Fibroblast of skin of right quadriceps (primary cell): ENCODE measurements around the gene NARS2.
"Not testable (repeated sequence)": the region's sequence is repeated elsewhere in the genome, so short reads cannot be mapped to it uniquely, and the experiment has no call there.

Source experiments
- DNase-seq: peaks from one replicate; pipeline ENCODE4 v3.0.0-alpha.2; 2013

NARS2 gene

DNA sequence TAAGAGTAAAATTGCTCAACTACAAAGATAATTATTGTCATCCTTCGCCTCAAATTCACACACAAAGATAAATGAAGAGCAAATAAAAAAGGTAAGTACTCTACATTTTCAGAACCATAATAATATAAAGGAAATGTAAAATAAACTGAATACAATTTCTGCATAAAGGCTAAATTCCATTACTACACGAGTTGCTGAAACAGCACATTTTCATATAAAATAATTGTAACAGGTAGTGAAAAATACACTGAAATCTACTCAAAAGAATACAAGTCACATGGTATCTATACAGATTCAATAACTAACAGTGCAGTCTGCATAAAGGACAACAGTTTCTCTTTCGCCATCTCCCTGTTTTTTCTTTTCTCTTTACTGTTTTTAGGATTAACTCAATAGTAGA is 102.3 kb downstream of the NARS2 start:
- no peak for DNase-seq

GRCh38 chr11:78470861-78471442 is 103.7 kb downstream of the NARS2 start:
- no peak for DNase-seq

- DNase-seq = no peak
Measured at GRCh38 chr11:78469896-78470295, 104.8 kb downstream of the NARS2 start.

GRCh38 chr11:78467931-78468330 is 106.7 kb downstream of the NARS2 start:
- DNase-seq = no peak

DNA sequence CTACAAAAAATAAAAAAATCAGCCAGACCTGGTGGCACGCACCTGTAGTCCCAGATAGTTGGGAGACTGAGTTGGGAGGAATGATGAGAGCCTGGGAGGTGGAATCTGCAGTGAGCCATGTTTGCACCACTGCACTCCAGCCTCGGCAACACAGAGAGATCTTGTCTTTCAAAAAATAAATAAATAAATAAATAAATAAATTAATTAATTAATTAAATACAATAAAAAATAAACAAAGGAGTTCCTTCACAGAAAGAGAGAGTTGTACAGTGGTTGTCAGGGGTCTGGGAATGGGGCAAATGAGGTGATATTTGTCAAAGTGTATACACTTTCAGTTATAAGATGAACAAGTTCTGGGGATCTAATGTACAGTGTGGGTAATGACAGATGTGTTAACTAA is 107.3 kb downstream of the NARS2 start:
- DNase-seq = no peak

- DNase-seq = no peak
Measured at GRCh38 chr11:78465169-78465942, 109.3 kb downstream of the NARS2 start.

DNA sequence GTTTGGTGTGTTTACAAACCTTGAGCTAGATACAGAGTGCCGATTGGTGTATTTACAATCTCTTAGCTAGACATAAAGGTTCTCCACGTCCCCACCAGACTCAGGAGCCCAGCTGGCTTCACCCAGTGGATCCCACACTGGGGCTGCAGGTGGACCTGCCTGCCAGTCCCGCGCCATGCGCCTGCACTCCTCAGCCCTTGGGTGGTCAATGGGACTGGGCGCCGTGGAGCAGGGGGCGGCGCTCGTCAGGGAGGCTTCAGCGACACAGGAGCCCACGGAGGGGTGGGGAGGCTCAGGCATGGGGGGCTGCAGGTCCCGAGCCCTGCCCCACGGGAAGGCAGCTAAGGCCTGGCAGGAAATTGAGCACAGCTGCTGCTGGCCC is 109.9 kb downstream of the NARS2 start:
- DNase-seq = not testable (repeated sequence)

DNA sequence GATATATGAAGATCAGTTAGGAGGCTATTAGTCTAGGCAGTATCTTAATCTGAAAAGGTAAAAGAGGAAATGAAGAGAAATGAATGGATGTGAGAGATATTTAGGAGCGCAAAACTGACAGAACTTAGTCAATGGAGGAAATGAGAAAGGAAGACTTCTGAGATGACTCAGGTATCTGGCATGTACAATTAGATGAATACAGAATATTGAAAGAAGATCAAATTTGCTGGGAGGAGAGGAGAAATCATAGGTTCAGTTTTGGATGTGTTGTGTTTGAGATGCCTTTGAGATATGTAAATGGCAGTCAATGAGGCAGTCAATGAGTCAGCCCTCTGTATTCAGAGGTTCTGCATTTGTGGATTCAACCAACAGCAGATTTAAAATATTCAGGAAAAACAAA is 114.2 kb downstream of the NARS2 start:
- DNase-seq = peak; percentile 58

GRCh38 chr11:78459738-78460137 is 114.9 kb downstream of the NARS2 start:
- DNase-seq = no peak

DNA sequence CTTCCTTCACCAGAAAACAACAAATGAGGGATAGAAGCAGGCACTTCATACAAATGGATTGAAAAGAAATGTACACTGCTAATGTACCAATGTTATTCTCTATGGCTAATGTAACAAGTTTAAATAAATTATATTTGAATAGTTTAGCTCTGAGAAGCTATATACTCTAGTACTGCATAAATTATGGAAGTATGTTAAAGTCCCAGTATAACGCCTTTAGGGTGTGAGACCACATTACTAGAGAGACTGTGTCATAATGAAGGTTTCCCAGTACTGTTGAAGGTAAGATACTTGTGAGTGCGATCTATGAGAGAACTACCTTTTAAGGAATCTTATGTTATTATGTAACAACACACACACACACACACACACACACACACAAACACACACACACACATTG is 117.2 kb downstream of the NARS2 start:
- DNase-seq = no peak

DNA sequence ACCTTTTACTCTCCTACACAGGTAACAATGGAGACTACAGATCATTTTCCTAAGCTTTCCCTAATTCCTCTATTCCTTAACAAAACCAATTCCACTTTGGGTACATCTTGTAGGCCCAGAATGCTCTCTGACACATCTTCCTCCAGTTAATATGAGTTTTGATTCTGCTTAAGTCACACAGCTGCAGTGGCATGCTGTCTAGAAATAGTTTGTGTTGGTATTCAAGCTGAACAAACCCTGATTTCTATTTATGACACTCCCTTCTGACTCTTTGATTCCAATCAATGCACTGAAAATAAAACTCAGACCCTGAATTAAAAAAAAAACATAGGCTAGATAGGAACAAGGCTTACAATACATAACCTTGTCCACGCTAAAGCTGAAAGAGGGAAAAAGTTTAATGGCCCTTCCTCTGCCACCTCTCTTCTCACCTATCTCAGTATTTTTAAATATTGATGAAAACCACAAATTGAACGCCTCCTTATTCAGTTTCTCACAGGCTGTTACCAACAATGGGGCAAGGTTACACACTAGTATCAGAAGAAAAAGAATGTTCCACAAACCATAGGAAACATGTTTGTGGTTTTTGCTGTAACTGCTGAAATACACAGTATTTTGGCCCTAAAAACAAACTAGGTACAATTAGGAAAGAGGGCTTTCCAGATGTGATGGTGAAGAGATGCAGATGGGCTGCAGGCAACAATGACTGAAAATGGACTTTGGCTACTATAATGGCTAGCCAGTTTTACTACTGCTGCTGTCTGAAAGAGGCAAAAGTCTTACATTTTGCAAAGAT is 121.3 kb downstream of the NARS2 start:
- DNase-seq = peak; percentile 8

DNA sequence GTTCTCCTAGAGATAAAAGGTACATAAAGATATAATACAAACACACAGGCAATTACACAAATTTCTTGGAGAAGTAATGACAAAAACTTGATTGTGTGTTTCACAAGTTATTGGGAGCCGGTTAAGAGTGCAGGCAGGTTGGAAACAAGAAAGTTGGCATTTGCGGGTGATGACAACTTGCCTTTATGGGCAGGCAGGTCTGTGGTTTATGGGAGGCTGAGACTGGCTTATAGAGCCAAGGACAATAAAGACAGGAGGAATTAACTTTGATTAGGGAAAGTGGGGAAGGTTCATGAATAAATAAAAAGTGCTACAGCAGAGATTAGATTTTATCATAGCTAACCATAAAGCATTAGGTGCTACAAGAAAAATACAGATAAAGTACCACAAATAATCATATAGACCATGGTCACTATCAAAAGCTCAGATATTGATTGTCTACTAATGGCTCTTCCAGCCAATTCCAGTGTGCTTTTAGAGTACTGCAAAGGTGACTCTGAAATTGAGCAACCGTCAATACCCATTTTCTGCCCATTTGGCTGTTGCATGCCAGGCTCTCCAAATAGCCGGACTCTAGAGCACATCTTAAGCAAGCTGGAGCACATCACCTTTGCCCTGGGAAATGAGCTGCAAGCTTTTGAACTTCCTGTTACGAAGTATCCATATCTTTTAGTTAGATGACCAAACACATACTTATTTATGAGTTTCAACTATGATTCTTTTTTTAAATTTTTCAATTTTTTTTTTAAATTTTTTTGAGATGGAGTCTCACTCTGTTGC is 123.1 kb downstream of the NARS2 start:
- no peak for DNase-seq

GRCh38 chr11:78450866-78451265 is 123.8 kb downstream of the NARS2 start:
- no peak for DNase-seq

GRCh38 chr11:78449866-78450265 is 124.8 kb downstream of the NARS2 start:
- peak; percentile 65 for DNase-seq

DNA sequence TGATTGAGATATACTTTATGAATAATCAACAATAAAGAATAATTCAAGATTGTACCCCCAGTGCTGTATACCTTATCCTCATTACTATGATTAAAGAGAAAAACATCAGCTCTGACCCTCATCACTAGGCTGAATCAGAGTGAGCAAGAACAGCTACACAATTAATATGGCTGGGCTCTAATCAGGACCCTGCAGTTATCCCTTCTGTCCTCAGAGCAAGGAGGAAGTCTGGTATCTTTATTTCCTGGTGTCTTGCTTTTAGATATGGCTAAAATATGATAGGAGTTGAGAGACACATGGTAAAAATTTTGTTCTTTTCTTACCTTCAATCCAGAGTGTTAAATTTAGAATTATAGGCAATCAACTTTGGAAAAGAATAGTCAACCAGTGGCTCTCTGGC is 128.5 kb downstream of the NARS2 start:
- DNase-seq = no peak

GRCh38 chr11:78444726-78445125 is 129.9 kb downstream of the NARS2 start:
- no peak for DNase-seq

GRCh38 chr11:78441956-78442355 is 132.7 kb downstream of the NARS2 start:
- DNase-seq = no peak

GRCh38 chr11:78438298-78438975 is 136.2 kb downstream of the NARS2 start:
- DNase-seq = no peak

DNA sequence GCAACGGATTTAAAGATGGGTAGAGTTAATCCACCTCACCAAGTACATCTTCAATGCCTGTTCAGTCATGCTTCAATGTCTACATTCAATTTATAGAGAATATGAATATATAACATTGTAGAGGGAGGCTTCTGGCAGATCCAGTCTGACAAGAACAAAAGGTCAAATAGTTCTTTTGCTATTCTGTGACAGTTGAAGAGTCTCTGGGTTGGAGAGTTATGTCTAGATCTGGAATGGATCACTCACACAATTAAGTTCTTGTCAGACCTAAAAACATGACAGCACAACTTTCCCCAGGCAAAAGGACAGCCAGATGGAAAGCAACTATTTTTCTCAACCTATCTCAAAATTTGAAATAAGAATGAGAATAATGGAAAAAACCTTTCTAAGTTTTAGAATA is 141.7 kb downstream of the NARS2 start:
- no peak for DNase-seq

DNA sequence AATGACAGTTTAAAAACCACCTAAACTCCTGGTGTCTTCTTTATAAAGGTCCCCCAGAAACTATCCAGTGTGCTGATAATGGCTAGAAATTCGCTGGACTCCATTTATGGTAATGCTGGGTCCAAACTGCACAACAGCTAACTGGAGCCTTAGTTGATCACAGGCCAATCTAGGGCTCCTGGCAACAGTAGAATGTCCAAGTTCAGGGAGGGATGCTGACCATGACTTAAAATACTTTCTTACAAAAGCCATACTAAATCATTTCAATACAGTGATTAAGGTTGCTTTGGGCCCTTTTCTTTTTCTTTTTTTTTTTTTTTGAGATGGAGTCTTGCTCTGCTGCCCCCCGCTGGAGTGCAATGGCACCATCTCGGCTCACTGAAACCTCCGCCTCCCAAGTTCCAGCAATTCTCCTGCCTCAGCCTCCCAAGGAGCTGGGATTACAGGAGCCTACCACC is 142.6 kb downstream of the NARS2 start:
- peak; percentile 22 for DNase-seq

- DNase-seq = no peak
Measured at GRCh38 chr11:78429660-78430059, 145.0 kb downstream of the NARS2 start.

DNA sequence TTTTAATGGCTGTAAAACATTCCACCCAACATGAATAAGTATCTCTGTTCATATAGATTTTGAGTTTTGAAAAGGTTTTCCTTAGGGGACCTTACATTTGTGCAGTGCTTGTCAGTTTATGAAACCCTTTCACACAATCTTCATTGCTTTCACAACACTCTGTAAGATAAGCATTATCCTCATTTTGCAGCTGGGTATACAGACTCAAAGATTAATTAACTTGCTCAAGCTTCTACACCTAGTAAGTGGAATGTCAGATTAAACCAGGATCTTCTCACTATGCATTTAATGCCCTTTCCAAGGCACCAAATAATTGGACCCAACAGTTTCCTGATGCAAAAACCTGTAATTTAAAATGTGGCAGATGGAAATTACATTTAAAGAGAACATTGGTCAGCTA is 145.5 kb downstream of the NARS2 start:
- DNase-seq = no peak

DNA sequence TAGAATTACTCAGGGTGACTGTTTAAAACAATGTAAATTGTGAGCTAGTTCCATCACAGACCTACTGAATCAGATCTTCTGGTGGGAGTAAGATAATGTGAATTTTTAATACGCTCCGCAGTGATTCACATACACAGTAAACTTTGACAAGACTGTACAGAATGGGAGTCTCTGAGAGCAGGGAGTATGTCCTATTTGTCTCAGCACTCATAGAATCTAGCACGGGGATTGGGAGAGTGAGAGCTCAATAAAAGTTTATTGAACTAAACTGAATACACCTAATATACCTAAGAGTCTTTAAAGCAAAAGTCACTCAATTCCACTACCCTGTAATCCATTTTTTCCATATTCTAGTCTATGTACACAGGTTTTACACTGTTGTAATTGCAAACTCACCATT is 145.9 kb downstream of the NARS2 start:
- DNase-seq = no peak
